GM18508 (cell line): ENCODE data around the gene TMPRSS7.

Experiments used
- ATAC-seq: cut with Tn5 transposase; IDR thresholded peaks from one replicate; pipeline ENCODE4 v1.9.1; 2021; ENCODE audit warnings: moderate number of reproducible peaks; ENCODE audit not compliant: insufficient read depth, unreplicated experiment

The TMPRSS7 gene

DNA sequence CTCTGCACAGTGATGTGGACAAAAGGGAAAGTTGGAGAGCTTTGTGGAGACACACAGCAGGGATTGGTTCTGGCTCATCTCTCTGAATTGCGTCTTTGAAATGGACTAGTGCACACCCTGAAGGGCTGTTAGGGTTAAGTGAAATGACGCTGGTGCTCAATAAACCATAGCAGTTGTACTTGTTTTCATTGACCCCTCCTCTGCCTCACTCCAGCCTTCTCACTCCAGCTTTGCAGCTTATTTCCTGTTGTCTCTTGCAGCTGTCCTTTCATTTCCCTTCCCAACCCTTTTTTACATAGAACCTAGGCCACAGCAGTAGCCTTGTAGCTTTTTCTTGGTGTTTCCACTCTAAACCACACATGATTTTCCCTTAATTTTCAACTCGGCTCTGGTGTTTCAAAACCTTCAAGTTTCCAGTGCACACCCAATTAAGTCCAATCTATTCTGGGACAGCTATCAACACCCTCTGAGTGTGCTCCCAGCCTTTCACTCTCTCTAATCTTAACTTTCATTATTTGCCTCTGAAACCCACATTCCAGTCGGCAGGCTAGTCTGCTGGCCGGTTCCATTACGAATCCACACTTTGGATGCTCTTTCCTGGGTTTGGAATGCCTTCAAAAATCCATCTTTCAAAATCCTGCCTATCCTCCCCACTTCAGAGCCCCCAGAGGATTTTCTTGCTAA, 58.1 kb downstream of the TMPRSS7 start:
- no peak for ATAC-seq

DNA sequence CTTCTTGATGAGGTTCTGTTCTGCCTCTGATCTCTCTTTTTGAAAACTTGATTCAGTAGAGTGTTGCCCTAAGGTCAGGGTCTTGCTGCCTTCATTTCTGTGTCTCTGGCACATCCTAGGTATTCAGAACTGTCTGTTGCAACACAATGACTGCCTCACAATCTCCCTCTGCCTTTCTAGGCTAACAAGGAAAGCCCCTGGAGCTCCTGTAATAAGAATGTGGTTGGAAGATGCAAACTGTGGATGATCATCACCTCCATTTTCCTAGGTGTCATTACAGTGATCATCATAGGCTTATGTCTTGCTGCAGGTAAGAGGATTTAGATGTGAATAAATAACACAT, 58.6 kb downstream of the TMPRSS7 start:
- ATAC-seq: no peak

GRCh38 chr3:112095731-112096130, 61.2 kb downstream of the TMPRSS7 start:
- ATAC-seq: no peak

GRCh38 chr3:112096176-112096575, 61.6 kb downstream of the TMPRSS7 start:
- ATAC-seq: no peak

- ATAC-seq: no peak
Observed at GRCh38 chr3:112097378-112097777, 62.8 kb downstream of the TMPRSS7 start.

DNA sequence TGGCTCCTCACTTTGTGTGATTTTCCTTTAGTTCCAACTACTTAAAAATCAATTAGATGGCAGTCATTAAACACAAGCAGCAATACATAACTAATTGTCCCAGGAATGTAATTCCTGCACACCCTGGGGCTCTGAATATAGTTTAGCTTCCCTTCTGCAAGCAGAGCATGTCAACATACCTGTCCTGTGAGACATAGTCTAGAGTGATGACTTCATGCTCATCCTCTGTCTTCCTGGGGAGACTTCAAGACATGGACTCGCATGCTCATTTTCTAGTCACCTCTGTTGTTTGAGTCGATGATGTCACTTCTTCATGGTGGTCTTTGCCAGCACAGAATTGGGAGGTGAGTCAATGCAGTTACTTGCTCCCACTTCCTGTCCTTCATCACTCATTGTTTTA, 67.4 kb downstream of the TMPRSS7 start:
- ATAC-seq: no peak

GRCh38 chr3:112104774-112105173, 70.2 kb downstream of the TMPRSS7 start:
- no peak for ATAC-seq

DNA sequence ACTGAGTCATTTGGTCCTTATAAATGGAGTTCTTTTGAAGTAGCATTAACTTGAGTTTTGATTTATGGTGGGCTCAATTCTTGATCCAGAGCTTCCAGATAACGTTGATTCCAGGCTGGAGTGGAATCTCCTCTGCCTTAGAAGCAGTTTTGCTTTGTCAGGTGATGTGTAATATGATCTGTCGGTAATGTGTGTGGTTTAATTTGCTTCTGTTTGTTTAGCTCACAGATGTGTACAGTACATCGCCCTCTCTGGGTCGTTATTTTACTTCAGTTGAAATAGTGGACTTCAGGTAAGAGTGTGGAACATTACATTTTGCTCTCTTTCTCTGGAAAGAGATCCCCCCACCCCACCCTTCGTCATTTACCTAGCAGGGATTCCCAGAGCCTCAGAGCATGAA, 74.8 kb downstream of the TMPRSS7 start:
- no peak for ATAC-seq

DNA sequence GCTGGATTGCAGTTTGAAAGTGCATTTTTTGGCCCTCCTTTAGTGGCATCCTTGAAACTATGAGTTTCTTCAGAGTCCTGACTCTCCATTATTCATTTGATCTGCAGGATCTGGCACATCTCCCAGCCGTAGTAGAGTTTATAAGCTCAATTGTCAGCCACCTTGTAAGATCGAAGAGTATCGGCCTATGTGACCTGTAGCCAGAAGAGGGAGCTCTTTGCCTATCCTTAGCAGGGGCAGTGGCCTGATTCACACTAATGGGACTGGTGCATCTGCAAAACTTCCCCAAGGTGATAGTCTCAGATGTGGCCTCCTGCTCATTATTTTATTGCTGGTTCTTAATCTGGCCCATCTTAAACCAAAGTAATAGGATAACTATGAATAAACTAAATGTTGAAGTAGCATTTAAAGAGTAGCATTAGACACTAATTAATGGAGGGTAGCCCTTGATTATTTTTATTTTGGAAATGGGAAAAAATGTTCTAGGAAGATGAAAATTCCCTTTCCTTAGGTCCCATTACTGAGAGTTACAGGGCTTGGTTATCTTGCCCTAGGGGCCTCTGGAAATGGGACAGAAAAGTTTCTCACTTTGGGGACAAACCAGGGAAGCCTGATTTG, 77.4 kb downstream of the TMPRSS7 start:
- ATAC-seq: peak; percentile 42

DNA sequence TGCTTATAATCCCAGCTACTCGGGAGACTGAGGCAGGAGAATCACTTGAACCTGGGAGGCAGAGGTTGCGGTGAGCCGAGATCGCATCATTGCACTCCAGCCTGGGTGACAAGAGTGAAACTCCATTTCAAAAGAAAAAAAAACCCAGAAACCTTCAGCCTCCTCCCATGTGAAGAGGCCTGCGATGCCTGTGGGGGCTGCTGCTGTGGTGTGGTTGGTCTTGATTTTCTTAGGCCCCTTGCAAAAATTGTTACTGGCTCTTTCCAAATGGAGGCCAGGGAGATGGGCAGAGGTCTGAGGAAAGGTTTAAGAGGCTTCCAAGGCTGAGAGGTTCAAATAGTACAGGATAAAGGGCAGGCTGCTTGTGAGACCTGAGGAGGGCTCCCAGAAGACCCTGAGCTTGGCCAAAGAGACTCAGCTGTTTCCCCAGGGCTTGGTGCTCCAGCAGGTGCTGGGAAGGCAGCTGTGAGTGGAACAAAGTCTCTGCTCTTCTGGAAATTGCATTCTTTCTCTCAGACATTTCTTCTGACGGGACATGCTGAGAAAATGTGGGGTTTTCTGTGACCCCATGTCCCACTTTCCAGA, 80.1 kb downstream of the TMPRSS7 start:
- ATAC-seq: no peak

DNA sequence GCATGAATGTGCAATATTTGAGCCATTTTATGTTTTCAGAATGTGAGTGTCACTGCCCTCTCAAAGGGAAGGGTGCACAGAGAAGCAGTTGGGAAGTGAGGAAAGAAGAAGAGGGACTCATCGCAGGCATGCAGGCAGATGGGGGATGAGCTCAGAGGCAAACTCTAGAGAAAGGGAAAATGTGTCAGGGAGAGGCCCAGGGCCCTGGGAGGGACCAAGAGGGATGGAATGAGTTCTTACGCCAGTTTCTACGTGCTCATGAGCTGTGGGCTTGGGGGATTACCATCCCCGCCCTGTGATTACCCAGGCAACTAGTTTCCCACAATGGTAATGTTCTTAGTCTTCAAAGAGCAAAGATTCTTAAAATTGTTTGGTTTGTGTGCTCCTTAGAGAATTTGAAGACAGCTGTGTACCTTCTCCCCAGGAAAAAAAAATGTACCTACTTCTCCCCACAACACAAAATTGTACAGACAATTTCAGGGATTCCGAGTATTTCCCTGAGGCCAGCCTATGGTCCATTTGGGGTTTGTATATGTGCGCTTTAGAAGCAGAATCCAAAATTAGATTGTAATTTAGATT, 80.7 kb downstream of the TMPRSS7 start:
- ATAC-seq: no peak

GRCh38 chr3:112115806-112116383, 81.4 kb downstream of the TMPRSS7 start:
- no peak for ATAC-seq

DNA sequence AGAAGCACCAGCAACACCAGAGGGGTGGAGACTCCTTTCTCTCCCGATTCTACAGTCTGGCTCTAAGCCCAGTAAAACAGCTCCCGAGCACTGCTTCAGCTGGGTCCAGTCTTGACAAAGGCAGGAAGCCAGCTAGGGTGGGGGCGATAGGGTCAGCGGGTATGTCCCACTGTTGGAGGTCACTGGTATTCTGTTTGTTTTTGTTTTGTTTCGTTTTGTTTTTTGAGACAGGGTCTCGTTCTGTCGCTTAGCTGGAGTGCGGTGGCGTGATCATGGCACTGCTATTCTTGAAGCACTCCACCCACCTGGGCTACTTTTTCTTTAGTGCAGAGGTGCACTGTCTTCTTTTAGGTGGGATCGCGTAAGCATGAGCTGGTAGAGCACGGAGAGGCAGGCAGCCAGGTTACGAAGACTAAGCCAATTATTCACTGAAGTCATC, 82.2 kb downstream of the TMPRSS7 start:
- no peak for ATAC-seq

DNA sequence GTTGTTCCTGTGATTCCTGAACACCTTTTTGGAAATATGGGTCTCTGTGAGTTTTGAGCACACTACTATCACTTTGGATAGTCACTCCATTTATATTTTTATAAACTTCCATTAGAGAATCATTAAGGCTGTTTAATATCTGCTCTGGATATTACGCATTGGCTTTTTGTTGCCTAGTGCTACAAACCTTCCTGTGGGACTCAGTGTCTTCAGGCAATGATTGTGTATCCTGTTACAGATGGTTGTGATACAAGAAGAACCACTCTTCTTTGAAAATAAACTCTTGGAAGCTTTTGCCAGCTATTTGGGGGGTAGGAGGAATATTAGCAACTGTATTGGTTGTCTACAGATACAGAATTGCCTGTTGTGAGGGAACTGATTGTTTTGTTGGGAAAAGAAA, 82.9 kb downstream of the TMPRSS7 start:
- ATAC-seq: no peak

- no peak for ATAC-seq
Observed at GRCh38 chr3:112117841-112118571, 83.5 kb downstream of the TMPRSS7 start.

DNA sequence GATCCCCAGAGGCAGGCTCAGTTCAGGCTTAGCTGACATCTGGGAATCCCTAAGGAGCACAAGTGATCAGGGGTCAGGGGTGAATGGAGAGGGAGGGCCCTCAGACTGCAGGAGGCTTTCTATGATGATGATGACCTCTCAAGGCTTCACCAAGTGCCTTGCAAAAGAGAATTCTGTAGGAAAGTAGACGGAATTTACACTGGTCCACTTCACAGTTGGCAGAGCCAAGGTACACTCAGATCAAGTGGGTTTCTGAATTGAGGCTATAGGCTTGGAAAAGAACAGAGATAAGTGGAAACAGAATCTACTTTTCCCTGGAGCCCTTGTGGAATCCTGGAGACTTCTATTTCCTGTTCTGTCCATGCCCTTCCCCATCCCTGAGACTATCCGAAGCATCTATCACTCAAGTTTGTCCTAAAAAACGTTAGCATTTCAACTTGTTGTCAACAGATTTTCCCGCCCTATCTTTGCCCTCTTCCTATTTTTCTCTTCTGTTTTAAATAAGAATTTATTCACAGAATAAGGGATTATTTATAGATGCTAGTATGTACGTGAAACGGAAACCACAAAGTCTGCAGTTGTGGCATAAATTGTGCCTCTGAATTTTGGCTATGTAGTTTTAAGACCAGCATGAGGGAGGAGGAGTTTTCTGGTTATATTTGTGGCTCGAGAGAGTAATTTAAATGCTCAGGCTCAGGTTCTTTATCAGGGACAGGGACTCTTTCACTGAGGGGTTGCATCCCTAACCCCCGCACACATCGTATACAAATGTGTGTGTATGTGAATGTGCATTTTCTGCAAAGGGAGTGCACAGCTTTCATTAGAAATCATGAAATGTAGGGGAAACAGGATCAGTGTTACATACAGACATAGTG, 85.7 kb downstream of the TMPRSS7 start:
- ATAC-seq: no peak

DNA sequence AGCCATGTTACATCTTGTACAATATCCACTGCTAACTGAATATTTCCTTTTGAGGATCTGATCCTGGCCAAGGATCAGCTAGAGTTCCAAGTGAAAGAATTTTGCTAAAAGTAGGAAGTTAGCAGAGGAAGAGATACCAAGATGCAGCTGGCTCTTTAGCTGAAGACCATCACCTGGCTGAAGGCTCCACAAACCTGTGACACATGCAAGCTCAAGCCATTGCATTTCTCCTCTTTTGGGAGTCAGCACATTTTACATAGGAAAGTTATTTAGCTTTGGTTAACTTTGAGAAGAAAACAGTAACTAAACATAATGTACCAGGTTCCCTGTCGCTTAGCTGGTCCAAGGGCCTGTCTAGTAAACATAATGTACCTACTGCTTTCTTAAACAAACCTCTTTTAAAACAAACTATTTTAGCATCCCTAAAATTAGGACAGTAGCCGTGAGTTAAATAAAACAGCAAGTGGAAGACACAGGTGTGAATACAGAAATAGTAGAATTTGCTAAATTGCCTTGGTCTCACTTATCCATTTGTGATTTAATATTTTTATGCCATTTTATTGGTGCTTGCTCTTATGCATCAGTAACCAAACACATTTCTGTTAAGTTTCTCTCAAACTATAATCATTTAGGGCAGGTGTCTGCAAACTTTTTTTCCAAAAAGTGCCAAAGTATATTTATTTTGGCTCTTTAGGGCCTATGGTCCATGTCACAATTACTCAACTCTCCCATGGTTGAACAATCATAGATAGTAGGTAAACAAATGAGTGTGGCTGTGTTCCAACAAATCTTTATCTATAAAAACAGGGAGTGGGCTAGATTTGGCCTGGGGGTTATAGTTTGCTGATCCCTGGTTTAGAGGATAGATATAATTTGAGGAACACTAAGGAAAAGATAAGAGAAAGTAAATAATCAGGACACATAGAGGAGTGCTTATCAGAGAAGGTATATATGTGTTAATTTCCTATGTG, 87.3 kb downstream of the TMPRSS7 start:
- no peak for ATAC-seq

GRCh38 chr3:112122870-112123269, 88.3 kb downstream of the TMPRSS7 start:
- ATAC-seq: no peak

DNA sequence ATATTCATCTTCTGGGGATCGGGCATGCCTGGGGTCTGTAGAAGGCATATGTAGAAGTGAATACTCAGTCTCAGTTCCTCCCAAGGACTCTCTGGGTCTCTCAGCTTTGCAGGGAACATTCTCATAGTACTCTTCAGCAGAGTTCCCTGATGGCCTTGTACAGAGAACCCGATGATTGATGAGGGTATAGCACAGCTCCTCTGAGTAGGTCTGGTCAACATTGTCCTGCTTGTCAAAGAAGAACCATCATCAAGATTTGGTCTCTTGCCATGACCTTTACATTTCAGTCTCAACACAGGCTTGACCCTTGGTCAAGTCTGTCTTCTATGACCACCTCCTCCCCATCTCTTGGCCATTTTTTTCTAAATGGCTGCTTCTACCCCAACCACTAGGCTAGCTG, 89.0 kb downstream of the TMPRSS7 start:
- ATAC-seq: no peak
